ENCODE measurements around the gene RASL10A. TPM values are rescaled to one million over a fixed set of nuclear protein-coding genes. Genes with fewer than 3 reads are reported as not detected.
A peak's percentile ranks its signal among the peaks of the same experiment; 100 is the strongest.
"Not testable (repeated sequence)": the region's sequence is repeated elsewhere in the genome, so short reads cannot be mapped to it uniquely, and the experiment has no call there.

RASL10A gene
- total RNA-seq, 6 donors from 2014 or later = 1.2 to 33.5 (median 2.0) TPM

- H3K27ac ChIP-seq = no peak overlapping the region
- H3K36me3 ChIP-seq = peaks cover 18 to 97% (median 79%) of the 10 kb centered on the region in 4 donors
- no peak for DNase-seq
- H3K4me3 ChIP-seq = no peak overlapping the region
- no peak for ATAC-seq (ENCODE audit: low FRiP score in 2 of 2)
- TF ChIP-seq CTCF (IDR thresholded peaks at IDR 0.05) (no peak), EP300 (IDR thresholded peaks at IDR 0.05) (no peak), POLR2A (IDR thresholded peaks at IDR 0.05) (no peak), POLR2AphosphoS5 (IDR thresholded peaks at IDR 0.05) (no peak)
- peaks cover 0 to 15% (median 7%) of the 10 kb centered on the region in 4 donors for H3K4me1 ChIP-seq
- H3K9me3 ChIP-seq = no peaks in the 10 kb centered on the region
- no peaks in the 10 kb centered on the region for H3K27me3 ChIP-seq
- WGBS, 2 donors = 85 to 88% methylated on average over 4 of the region's 4 CpGs
Measured at GRCh38 chr22:29346659-29347058, 31.2 kb upstream of the RASL10A start.

- Histone ChIP-seq H3K36me3 (peaks cover 20 to 97% (median 79%) of the 10 kb centered on the region in 4 donors), H3K27ac (no peak overlapping the region), H3K9me3 (no peaks in the 10 kb centered on the region), H3K4me1 (peaks cover 0 to 16% (median 7%) of the 10 kb centered on the region in 4 donors), H3K27me3 (no peaks in the 10 kb centered on the region), H3K4me3 (no peak overlapping the region)
- TF ChIP-seq POLR2AphosphoS5 (IDR thresholded peaks at IDR 0.05) (no peak), CTCF (IDR thresholded peaks at IDR 0.05) (no peak), POLR2A (IDR thresholded peaks at IDR 0.05) (no peak), EP300 (IDR thresholded peaks at IDR 0.05) (no peak)
- peak in 1 of 2 donors; percentile 59 for DNase-seq
- no peak for ATAC-seq (ENCODE audit: low FRiP score in 2 of 2)
Measured at GRCh38 chr22:29345932-29346331, 30.4 kb upstream of the RASL10A start.

GRCh38 chr22:29344889-29345288 is 29.4 kb upstream of the RASL10A start:
- H3K27me3 ChIP-seq; ATAC-seq (ENCODE audit: low FRiP score in 2 of 2); H3K9me3 ChIP-seq; DNase-seq; H3K27ac ChIP-seq; H3K4me3 ChIP-seq: not testable (repeated sequence)
- peaks cover 0 to 16% (median 7%) of the 10 kb centered on the region in 4 donors for H3K4me1 ChIP-seq
- peaks cover 22 to 97% (median 79%) of the 10 kb centered on the region in 4 donors for H3K36me3 ChIP-seq
- WGBS, 2 donors = 92% methylated on average over 5 of the region's 5 CpGs

- Histone ChIP-seq H3K4me1 (peaks cover 0 to 16% (median 7%) of the 10 kb centered on the region in 4 donors), H3K36me3 (peaks cover 19 to 97% (median 78%) of the 10 kb centered on the region in 4 donors), H3K9me3 (no peaks in the 10 kb centered on the region), H3K27ac (no peak overlapping the region), H3K4me3 (no peak overlapping the region), H3K27me3 (no peaks in the 10 kb centered on the region)
- ATAC-seq (ENCODE audit: low FRiP score in 2 of 2) (peak in 1 of 2 donors; percentile 49), DNase-seq (peak in 1 of 2 donors; percentile 84)
- no peak for TF ChIP-seq EP300 (IDR thresholded peaks at IDR 0.05)
- TF ChIP-seq POLR2AphosphoS5 (IDR thresholded peaks at IDR 0.05) = peak in 1 of 2 donors; percentile 8
- no peak for TF ChIP-seq CTCF (IDR thresholded peaks at IDR 0.05)
- no peak for TF ChIP-seq POLR2A (IDR thresholded peaks at IDR 0.05)
- 48 to 59% methylated on average over 5 of the region's 5 CpGs for WGBS, 2 donors
Measured at GRCh38 chr22:29344137-29344536, 28.6 kb upstream of the RASL10A start.

GRCh38 chr22:29343313-29343805 is 27.9 kb upstream of the RASL10A start:
- peaks cover 0 to 16% (median 7%) of the 10 kb centered on the region in 4 donors for H3K4me1 ChIP-seq

More at GRCh38 chr22:29343313-29343805, 27.9 kb upstream of the RASL10A start:
- ATAC-seq (ENCODE audit: low FRiP score in 2 of 2) = peak in 1 of 2 donors; percentile 1
- H3K4me3 ChIP-seq = no peak overlapping the region
- no peaks in the 10 kb centered on the region for H3K27me3 ChIP-seq
- H3K36me3 ChIP-seq = peaks cover 22 to 97% (median 77%) of the 10 kb centered on the region in 4 donors
- DNase-seq = peak; percentile 79 to 82
- TF ChIP-seq POLR2AphosphoS5 (IDR thresholded peaks at IDR 0.05) (no peak), POLR2A (IDR thresholded peaks at IDR 0.05) (no peak), EP300 (IDR thresholded peaks at IDR 0.05) (no peak), CTCF (IDR thresholded peaks at IDR 0.05) (no peak)
- 79 to 84% methylated on average over 4 to 7 of the region's 7 CpGs for WGBS, 2 donors
- H3K27ac ChIP-seq = no peak overlapping the region
- H3K9me3 ChIP-seq = no peaks in the 10 kb centered on the region
